GM12878 (cell line): Measurements from ENCODE around the gene TMEM182.

Experiments
- ASH2L ChIP-seq: fragments of 300-600, 200-600 bp; sonication (generic); IDR thresholded peaks from 2 replicates; pipeline ENCODE4 v1.6.1; 2017; ENCODE audit warnings: low read depth, mild to moderate bottlenecking, borderline replicate concordance
- CHD4 ChIP-seq: fragments of 200-600 bp; sonication (generic); IDR thresholded peaks from 2 replicates; pipeline ENCODE4 v1.6.1; 2016; ENCODE audit warnings: mild to moderate bottlenecking
- CREB1 ChIP-seq: IDR thresholded peaks from 2 replicates; pipeline ENCODE4 v1.6.1; 2012; ENCODE audit warnings: low read depth, mild to moderate bottlenecking, inconsistent platforms
- EED ChIP-seq: sonication (generic); IDR thresholded peaks from 2 replicates; pipeline ENCODE4 v1.6.1; 2016; ENCODE audit warnings: antibody characterized with exemption, low read depth
- EP300 ChIP-seq, 2 experiments: fragments of 150-350 bp in 1 of 2; IDR thresholded peaks; 2 replicates each; pipeline ENCODE4 v1.6.1; 2011 to 2012; ENCODE audit warnings: low read depth in 2 of 2, low read length in 2 of 2, borderline replicate concordance in 1 of 2, improper control_type of control experiment in 1 of 2, inconsistent platforms in 1 of 2; ENCODE audit not compliant: control insufficient read depth in 1 of 2
- EZH2 ChIP-seq: IDR thresholded peaks from 2 replicates; pipeline ENCODE4 v1.6.1; 2012; ENCODE audit warnings: low read depth, mild to moderate bottlenecking, control low read depth, inconsistent platforms, low read length, borderline replicate concordance; ENCODE audit not compliant: control insufficient read depth
- FOXK2 ChIP-seq: fragments of 450-650 bp; IDR thresholded peaks from 2 replicates; pipeline ENCODE4 v1.6.1; 2017; ENCODE audit warnings: mild to moderate bottlenecking, moderate library complexity
- LARP7 ChIP-seq: fragments of 450-650 bp; IDR thresholded peaks from 2 replicates; pipeline ENCODE4 v1.6.1; 2017; ENCODE audit warnings: mild to moderate bottlenecking
- MEF2B ChIP-seq: fragments of 450-650 bp; IDR thresholded peaks from 2 replicates; pipeline ENCODE4 v1.6.1; 2018; ENCODE audit warnings: mild to moderate bottlenecking, moderate library complexity; ENCODE audit not compliant: partially characterized antibody, poor library complexity, severe bottlenecking
- NR2C2 ChIP-seq: IDR thresholded peaks from 2 replicates; pipeline ENCODE4 v1.6.1; 2011; ENCODE audit warnings: borderline replicate concordance, low read depth; ENCODE audit not compliant: control insufficient read depth, insufficient read length
- POLR2A ChIP-seq: IDR thresholded peaks from 2 replicates; pipeline ENCODE4 v1.6.1; 2011; ENCODE audit warnings: low read depth, mild to moderate bottlenecking, low read length
- TF ChIP-seq, protein P1 (sequence below): IDR thresholded peaks from 2 replicates; pipeline ENCODE4 v1.6.1; 2011; ENCODE audit warnings: borderline replicate concordance, low read depth, mild to moderate bottlenecking, moderate library complexity, mixed read lengths, low read length; ENCODE audit not compliant: insufficient read depth; ENCODE audit errors: extremely low read length
- TF ChIP-seq, protein P2 (sequence below), 3 experiments: IDR thresholded peaks in 2 of 3; conservative IDR thresholded peaks in 1 of 3; 2 replicates each; pipeline ENCODE4 v1.5.1; 2011; ENCODE audit warnings: low read depth in 3 of 3, low read length in 3 of 3, mild to moderate bottlenecking in 3 of 3, control low read depth in 2 of 3, moderate library complexity in 2 of 3, inconsistent platforms in 1 of 3, mixed read lengths in 1 of 3; ENCODE audit not compliant: control insufficient read depth in 2 of 3, insufficient read depth in 1 of 3; ENCODE audit errors: extremely low read depth in 1 of 3
- TF ChIP-seq, protein P3 (sequence below): fragments of 450-650 bp; formaldehyde crosslinking; IDR thresholded peaks from 2 replicates; pipeline ENCODE4 v1.4.0; 2020; ENCODE audit warnings: mild to moderate bottlenecking, moderate library complexity

DNA sequence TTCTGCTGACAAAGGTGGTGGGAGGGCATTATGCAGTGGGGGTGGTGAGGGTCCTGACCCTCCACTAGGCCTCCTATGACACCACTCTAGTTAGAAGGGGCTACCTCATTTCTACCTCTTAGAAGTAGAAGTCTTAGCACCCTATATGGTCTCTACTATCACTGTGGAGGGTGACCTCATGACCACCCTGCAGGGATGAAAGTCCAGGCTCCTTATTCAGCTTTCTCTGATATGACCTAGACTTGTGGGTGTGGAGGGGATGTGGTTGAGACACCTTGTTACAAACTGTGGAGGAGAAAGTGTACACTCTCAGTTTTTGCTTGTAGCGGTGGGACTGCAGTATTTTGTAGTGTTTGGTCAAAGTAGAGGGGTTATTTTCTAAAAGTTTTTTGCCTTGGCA is 18.6 kb downstream of the TMEM182 start:
- TF ChIP-seq EED, result no peak
- TF ChIP-seq, protein P1, sequence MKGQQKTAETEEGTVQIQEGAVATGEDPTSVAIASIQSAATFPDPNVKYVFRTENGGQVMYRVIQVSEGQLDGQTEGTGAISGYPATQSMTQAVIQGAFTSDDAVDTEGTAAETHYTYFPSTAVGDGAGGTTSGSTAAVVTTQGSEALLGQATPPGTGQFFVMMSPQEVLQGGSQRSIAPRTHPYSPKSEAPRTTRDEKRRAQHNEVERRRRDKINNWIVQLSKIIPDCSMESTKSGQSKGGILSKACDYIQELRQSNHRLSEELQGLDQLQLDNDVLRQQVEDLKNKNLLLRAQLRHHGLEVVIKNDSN, result no peak
- no peak for TF ChIP-seq MEF2B
- TF ChIP-seq, protein P2, sequence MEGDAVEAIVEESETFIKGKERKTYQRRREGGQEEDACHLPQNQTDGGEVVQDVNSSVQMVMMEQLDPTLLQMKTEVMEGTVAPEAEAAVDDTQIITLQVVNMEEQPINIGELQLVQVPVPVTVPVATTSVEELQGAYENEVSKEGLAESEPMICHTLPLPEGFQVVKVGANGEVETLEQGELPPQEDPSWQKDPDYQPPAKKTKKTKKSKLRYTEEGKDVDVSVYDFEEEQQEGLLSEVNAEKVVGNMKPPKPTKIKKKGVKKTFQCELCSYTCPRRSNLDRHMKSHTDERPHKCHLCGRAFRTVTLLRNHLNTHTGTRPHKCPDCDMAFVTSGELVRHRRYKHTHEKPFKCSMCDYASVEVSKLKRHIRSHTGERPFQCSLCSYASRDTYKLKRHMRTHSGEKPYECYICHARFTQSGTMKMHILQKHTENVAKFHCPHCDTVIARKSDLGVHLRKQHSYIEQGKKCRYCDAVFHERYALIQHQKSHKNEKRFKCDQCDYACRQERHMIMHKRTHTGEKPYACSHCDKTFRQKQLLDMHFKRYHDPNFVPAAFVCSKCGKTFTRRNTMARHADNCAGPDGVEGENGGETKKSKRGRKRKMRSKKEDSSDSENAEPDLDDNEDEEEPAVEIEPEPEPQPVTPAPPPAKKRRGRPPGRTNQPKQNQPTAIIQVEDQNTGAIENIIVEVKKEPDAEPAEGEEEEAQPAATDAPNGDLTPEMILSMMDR (IDR thresholded peaks at IDR 0.05 in 2 of 3, conservative IDR thresholded peaks at IDR 0.05 in 1 of 3; ENCODE audit: control insufficient read depth in 2 of 3, extremely low read depth in 1 of 3, insufficient read depth in 1 of 3, low read depth in 3 of 3, low read length in 3 of 3), result no peak
- TF ChIP-seq CHD4, result no peak
- TF ChIP-seq NR2C2, result no peak
- TF ChIP-seq, protein P3, sequence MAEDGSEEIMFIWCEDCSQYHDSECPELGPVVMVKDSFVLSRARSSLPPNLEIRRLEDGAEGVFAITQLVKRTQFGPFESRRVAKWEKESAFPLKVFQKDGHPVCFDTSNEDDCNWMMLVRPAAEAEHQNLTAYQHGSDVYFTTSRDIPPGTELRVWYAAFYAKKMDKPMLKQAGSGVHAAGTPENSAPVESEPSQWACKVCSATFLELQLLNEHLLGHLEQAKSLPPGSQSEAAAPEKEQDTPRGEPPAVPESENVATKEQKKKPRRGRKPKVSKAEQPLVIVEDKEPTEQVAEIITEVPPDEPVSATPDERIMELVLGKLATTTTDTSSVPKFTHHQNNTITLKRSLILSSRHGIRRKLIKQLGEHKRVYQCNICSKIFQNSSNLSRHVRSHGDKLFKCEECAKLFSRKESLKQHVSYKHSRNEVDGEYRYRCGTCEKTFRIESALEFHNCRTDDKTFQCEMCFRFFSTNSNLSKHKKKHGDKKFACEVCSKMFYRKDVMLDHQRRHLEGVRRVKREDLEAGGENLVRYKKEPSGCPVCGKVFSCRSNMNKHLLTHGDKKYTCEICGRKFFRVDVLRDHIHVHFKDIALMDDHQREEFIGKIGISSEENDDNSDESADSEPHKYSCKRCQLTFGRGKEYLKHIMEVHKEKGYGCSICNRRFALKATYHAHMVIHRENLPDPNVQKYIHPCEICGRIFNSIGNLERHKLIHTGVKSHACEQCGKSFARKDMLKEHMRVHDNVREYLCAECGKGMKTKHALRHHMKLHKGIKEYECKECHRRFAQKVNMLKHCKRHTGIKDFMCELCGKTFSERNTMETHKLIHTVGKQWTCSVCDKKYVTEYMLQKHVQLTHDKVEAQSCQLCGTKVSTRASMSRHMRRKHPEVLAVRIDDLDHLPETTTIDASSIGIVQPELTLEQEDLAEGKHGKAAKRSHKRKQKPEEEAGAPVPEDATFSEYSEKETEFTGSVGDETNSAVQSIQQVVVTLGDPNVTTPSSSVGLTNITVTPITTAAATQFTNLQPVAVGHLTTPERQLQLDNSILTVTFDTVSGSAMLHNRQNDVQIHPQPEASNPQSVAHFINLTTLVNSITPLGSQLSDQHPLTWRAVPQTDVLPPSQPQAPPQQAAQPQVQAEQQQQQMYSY, result no peak
- TF ChIP-seq LARP7, result no peak
- no peak for TF ChIP-seq FOXK2
- no peak for TF ChIP-seq ASH2L
- TF ChIP-seq CREB1, result no peak
- TF ChIP-seq EZH2, result no peak
- TF ChIP-seq POLR2A, result no peak
- no peak for TF ChIP-seq EP300 (IDR thresholded peaks at IDR 0.05; ENCODE audit: borderline replicate concordance in 1 of 2, control insufficient read depth in 1 of 2, low read depth in 2 of 2, low read length in 2 of 2)
